Measurements from ENCODE around the gene PABPN1L.

PABPN1L gene

DNA sequence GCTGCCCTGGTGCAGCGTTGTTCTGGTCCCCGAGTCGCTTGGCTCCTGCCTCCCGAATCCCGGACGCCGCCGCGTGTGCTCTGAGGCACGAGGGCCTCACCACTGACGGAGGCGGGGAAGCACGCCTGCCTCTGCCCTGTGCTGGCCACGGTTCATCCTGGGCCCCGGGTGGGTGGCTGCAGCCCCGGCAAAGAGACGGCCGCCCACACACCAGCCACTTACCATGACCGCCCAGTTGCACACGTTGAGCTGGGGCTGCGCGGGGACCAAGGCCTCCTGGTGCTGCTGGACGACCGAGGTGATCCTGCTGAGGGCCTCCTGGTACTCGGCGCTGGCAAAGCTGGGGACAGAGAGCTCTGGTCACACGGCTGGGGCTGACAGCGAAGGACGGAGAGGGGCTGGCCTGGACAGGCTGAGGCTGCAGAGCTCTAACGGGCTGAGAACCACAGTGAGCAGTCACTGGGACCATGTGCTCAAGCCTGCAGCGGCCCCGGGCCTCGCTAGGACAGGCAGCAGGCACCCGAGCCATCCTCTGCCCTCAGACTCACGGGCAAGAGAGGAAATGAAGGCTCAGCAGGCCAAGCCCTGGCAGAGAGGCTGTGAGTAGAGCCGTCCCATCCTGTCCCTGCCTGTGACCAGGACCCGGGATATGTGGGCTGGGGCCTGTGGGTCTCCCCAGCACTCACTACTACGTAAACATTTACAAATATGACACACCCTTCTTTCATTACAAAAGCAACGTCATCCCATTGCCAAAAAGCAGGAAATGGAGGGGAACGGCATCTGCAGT, 48.5 kb downstream of the PABPN1L start:
- TF ChIP-seq, protein P1, sequence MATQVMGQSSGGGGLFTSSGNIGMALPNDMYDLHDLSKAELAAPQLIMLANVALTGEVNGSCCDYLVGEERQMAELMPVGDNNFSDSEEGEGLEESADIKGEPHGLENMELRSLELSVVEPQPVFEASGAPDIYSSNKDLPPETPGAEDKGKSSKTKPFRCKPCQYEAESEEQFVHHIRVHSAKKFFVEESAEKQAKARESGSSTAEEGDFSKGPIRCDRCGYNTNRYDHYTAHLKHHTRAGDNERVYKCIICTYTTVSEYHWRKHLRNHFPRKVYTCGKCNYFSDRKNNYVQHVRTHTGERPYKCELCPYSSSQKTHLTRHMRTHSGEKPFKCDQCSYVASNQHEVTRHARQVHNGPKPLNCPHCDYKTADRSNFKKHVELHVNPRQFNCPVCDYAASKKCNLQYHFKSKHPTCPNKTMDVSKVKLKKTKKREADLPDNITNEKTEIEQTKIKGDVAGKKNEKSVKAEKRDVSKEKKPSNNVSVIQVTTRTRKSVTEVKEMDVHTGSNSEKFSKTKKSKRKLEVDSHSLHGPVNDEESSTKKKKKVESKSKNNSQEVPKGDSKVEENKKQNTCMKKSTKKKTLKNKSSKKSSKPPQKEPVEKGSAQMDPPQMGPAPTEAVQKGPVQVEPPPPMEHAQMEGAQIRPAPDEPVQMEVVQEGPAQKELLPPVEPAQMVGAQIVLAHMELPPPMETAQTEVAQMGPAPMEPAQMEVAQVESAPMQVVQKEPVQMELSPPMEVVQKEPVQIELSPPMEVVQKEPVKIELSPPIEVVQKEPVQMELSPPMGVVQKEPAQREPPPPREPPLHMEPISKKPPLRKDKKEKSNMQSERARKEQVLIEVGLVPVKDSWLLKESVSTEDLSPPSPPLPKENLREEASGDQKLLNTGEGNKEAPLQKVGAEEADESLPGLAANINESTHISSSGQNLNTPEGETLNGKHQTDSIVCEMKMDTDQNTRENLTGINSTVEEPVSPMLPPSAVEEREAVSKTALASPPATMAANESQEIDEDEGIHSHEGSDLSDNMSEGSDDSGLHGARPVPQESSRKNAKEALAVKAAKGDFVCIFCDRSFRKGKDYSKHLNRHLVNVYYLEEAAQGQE (IDR thresholded peaks at IDR 0.05; ENCODE audit: insufficient read depth in 1 of 2, low read depth in 2 of 2, low read length in 2 of 2) = no peak
- TF ChIP-seq FOXP2 (optimal IDR thresholded peaks at IDR 0.05; ENCODE audit: borderline replicate concordance, extremely low read depth, extremely low read length, insufficient read depth) (no peak), POLR2AphosphoS5 (IDR thresholded peaks at IDR 0.05; ENCODE audit: low read depth, low read length) (no peak), TAF1 (IDR thresholded peaks at IDR 0.05; ENCODE audit: borderline replicate concordance, insufficient read depth, low read length) (no peak), SIN3A (IDR thresholded peaks at IDR 0.05; ENCODE audit: borderline replicate concordance, insufficient read depth, low read length) (no peak)

DNA sequence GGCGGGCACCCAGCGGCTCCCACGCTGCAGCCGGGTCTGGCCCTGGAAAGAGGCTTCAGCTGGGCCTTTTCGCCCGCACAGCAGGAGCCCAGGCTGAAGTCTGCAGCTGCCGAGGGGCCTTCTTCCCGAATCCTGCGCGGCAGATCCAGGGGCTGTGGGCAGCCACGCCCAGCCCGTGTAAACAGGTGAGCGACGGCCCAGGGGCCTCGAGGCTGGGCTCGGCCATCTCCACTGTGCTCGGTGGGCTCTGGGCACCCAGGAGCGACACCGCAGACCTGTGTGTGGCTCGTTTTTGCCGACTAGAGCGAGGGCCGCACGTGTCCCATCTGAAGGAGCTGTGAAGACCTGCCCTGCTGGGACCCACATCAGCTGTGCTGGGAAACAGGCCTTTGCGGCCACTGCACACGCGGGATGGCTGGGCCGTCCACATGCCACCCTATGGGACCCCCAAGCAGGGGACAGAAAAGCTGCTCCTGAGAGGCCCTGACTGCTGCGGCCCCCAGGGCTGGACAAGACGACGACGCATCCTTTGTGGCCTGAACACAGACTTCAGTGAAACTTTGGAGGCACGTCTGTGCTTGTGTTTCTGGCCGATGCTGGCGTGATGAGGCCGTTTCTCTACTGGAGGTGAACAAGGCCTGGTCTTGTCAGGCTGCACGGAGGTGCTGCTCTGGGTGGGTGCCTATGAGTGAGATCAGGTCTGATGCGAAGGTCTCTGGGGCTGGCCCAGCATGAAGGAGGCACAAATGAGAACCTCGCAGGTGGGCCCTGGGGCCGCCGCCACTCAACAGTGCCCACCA, 49.5 kb downstream of the PABPN1L start:
- TF ChIP-seq POLR2AphosphoS5 (IDR thresholded peaks at IDR 0.05; ENCODE audit: low read depth, low read length) (no peak), TAF1 (IDR thresholded peaks at IDR 0.05; ENCODE audit: borderline replicate concordance, insufficient read depth, low read length) (no peak), SIN3A (IDR thresholded peaks at IDR 0.05; ENCODE audit: borderline replicate concordance, insufficient read depth, low read length) (no peak), FOXP2 (optimal IDR thresholded peaks at IDR 0.05; ENCODE audit: borderline replicate concordance, extremely low read depth, extremely low read length, insufficient read depth) (no peak)
- TF ChIP-seq, protein P1 (IDR thresholded peaks at IDR 0.05; ENCODE audit: insufficient read depth in 1 of 2, low read depth in 2 of 2, low read length in 2 of 2) = no peak

DNA sequence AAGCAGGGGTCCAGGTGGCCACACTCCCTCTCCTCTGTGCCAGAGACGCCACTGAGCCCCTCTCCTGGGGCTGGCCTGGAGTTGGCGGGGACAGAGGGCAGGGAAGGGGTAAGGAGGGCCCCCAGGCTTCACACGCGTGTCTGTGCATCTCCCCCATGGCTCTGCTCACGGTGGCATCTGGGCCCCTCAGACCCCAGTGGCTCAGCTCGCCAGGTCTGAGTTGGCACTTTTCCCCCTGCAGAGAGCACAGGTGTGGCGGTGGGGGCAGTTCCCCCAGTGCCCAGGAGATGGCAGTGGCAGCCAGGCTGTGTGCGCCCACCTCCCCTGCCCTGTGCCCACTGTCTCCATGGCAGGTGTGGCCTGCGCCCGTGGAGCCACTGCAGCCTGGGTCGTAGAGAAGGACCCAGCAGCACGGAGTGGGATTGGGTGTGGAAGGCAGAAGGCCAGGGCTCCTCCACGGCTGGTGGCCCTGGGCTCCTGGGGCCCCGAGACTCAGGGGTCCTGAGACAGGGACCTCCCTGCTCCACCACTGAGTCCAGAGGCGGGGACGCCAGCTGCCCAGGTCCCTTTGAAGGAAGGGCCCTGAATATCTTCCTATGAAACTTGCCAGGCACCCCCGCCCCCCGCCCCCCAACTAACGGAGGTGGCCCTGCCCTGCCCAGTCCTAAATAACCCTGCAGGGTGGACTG, 50.4 kb downstream of the PABPN1L start:
- no peak for TF ChIP-seq TAF1 (IDR thresholded peaks at IDR 0.05; ENCODE audit: borderline replicate concordance, insufficient read depth, low read length)

DNA sequence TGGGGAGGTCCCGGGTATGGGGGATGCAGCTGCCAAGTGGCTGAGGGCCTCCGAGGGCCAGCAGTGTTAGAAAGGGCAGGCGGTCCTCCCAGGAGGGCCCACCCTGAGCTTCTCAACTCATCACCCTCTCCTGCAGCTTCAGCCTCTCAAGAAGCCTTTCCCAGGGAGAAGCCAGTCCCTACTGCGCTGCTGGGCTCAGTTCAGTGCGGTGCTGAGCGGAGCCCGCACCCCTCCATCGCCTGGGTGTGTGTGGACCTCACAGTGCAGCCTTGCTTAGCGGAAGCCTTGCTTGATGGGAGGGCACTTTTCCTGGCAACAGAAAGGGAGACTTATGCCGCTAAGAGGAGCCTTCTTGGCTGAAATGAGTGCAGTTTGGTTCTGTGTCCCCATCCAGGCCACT, 51.2 kb downstream of the PABPN1L start:
- TF ChIP-seq SIN3A (IDR thresholded peaks at IDR 0.05; ENCODE audit: borderline replicate concordance, insufficient read depth, low read length) = no peak
- TF ChIP-seq TAF1 (IDR thresholded peaks at IDR 0.05; ENCODE audit: borderline replicate concordance, insufficient read depth, low read length) = no peak
- TF ChIP-seq POLR2AphosphoS5 (IDR thresholded peaks at IDR 0.05; ENCODE audit: low read depth, low read length) = no peak
- TF ChIP-seq, protein P1 (IDR thresholded peaks at IDR 0.05; ENCODE audit: insufficient read depth in 1 of 2, low read depth in 2 of 2, low read length in 2 of 2) = no peak
- TF ChIP-seq FOXP2 (optimal IDR thresholded peaks at IDR 0.05; ENCODE audit: borderline replicate concordance, extremely low read depth, extremely low read length, insufficient read depth) = no peak

DNA sequence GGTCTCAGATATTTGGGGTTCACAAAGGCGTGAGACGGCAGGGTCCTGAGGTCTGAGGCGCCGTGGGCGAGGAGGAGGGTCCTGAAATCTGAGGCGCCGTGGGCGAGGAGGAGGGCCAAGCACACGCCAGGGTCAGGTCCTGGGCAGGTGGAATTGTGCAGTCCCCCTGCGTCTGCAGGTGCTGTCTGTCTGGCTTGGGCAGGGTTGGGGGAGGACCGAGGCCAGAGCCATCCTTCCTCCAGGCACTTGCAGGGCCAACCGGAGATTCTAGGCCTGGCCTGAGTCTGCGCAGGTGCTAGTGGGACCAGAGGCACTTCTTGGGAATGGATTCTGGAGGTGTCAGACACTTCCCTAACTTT, 52.3 kb downstream of the PABPN1L start:
- no peak for TF ChIP-seq SIN3A (IDR thresholded peaks at IDR 0.05; ENCODE audit: borderline replicate concordance, insufficient read depth, low read length)
- TF ChIP-seq TAF1 (IDR thresholded peaks at IDR 0.05; ENCODE audit: borderline replicate concordance, insufficient read depth, low read length) = no peak
- TF ChIP-seq, protein P1 (IDR thresholded peaks at IDR 0.05; ENCODE audit: insufficient read depth in 1 of 2, low read depth in 2 of 2, low read length in 2 of 2) = no peak
- TF ChIP-seq POLR2AphosphoS5 (IDR thresholded peaks at IDR 0.05; ENCODE audit: low read depth, low read length) = no peak
- no peak for TF ChIP-seq FOXP2 (optimal IDR thresholded peaks at IDR 0.05; ENCODE audit: borderline replicate concordance, extremely low read depth, extremely low read length, insufficient read depth)

Data from PFSK-1 (cell line).